HG02678 (cell line): ENCODE results near the gene MIS12.

Source experiments
- ATAC-seq: cut with Tn5 transposase; IDR thresholded peaks from one replicate; pipeline ENCODE4 v1.9.1; 2021; ENCODE audit warnings: mild to moderate bottlenecking, moderate library complexity; ENCODE audit not compliant: unreplicated experiment

The MIS12 gene

GRCh38 chr17:5486206-5487124, at the start of gene MIS12:
Gene MIS12, plus strand, starts transcription at chr17:5486566. Its CDS starts 2,297 bp downstream, at chr17:5488863.
- peak; percentile 87 for ATAC-seq

- no peak for ATAC-seq
Measured at GRCh38 chr17:5437721-5438317, 48.5 kb upstream of the MIS12 start.

- ATAC-seq, result peak; percentile 87
Measured at GRCh38 chr17:5438716-5439445, 47.5 kb upstream of the MIS12 start, which contains the start of gene C1QBP. Gene C1QBP, minus strand, starts transcription at chr17:5439155. Its CDS starts 82 bp downstream, at chr17:5439073.

- no peak for ATAC-seq
Measured at GRCh38 chr17:5439446-5439764, 47.0 kb upstream of the MIS12 start.

- no peak for ATAC-seq
Measured at GRCh38 chr17:5443728-5444127, 42.6 kb upstream of the MIS12 start.

- ATAC-seq, result no peak
Measured at GRCh38 chr17:5444209-5444608, 42.2 kb upstream of the MIS12 start.

- ATAC-seq, result no peak
Measured at GRCh38 chr17:5446786-5447185, 39.6 kb upstream of the MIS12 start.

GRCh38 chr17:5464717-5465507, 21.5 kb upstream of the MIS12 start:
- no peak for ATAC-seq

GRCh38 chr17:5466295-5466694, 20.1 kb upstream of the MIS12 start:
- no peak for ATAC-seq

- ATAC-seq, result no peak
Measured at GRCh38 chr17:5467416-5467815, 18.9 kb upstream of the MIS12 start.

GRCh38 chr17:5468075-5468473, 18.3 kb upstream of the MIS12 start:
- no peak for ATAC-seq

- no peak for ATAC-seq
Measured at GRCh38 chr17:5472511-5472910, 13.9 kb upstream of the MIS12 start.

- no peak for ATAC-seq
Measured at GRCh38 chr17:5473906-5474305, 12.5 kb upstream of the MIS12 start.

GRCh38 chr17:5478992-5479391, 7.4 kb upstream of the MIS12 start:
- no peak for ATAC-seq

GRCh38 chr17:5480962-5481361, 5.4 kb upstream of the MIS12 start:
- no peak for ATAC-seq

- ATAC-seq, result no peak
Measured at GRCh38 chr17:5481451-5481850, 4.9 kb upstream of the MIS12 start.

- ATAC-seq, result peak; percentile 15
Measured at GRCh38 chr17:5485270-5486205, 828 bp upstream of the MIS12 start, which contains the start of gene DERL2. Gene DERL2, minus strand, starts transcription at chr17:5486178. Its CDS starts 17 bp downstream, at chr17:5486161.

- no peak for ATAC-seq
Measured at GRCh38 chr17:5488752-5489151, 2.4 kb downstream of the MIS12 start.

GRCh38 chr17:5492970-5493369, 6.6 kb downstream of the MIS12 start:
- no peak for ATAC-seq
